Stimulated activated CD8-positive, alpha-beta memory T cell treated with anti-CD3 and anti-CD28 coated beads, Interleukin-2, amount 100 ng/mL, for 1 hour (primary cell): ENCODE data around the gene PPM1F.

Experiments used
- DNase-seq, 2 donors: peaks; one replicate each; pipeline ENCODE4 v3.0.0-alpha.2; 2020; ENCODE audit warnings: low read depth in 2 of 2

Gene PPM1F, protein sequence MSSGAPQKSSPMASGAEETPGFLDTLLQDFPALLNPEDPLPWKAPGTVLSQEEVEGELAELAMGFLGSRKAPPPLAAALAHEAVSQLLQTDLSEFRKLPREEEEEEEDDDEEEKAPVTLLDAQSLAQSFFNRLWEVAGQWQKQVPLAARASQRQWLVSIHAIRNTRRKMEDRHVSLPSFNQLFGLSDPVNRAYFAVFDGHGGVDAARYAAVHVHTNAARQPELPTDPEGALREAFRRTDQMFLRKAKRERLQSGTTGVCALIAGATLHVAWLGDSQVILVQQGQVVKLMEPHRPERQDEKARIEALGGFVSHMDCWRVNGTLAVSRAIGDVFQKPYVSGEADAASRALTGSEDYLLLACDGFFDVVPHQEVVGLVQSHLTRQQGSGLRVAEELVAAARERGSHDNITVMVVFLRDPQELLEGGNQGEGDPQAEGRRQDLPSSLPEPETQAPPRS

DNA sequence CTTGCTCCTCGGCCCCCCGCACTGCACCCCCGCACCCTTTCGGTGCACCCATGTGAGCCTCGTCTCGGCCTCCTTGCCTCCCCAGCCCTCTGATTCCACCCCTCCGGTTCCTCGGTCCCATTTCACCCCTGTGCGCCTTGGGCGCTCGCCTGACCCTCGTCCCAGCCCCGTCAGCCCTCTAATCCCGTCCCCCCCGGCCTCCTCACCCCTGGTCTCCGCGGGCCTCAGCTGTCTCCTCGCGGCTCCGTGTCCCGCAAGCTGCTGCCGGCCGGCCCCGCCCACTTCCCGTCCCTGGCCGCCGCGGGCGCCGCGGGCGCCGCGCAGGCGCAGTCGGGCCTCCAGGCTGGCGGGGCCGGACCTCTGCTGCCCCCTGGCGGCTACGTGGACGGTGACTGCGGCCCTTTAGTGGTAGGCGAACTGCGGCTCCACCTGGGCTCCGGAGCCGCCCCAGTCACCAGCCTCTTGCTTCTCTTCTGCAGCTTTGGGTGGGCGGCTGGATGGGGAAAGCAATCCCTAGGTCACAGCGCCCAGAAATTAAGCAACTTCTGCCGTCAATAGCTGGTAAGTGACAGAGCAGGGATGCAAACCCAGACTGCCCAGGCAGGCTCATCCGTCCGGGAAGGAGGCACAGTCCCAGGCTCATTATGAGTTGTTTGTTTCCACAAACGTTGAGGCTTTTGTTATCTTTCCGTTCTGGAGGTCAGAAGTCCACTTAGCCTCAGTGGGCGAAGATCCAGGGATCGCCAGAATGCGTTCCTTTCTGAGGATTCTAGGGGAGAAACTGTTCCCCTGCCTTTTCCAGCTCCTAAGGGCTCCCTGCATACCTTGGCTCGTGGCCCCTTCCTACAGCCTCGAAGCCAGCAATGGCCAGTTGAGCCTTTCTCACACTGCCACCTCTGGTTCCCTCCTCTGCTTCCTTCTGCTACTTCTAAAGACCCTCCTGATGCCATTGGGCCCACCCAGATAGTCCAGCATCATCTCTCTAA, at the start of gene PPM1F:
Gene PPM1F (minus strand): TSS at position 263 of the 986 bp plus-strand sequence. CDS start 6,800 bp downstream, outside the sequence.
- DNase-seq, result peak; percentile 83 to 86

DNA sequence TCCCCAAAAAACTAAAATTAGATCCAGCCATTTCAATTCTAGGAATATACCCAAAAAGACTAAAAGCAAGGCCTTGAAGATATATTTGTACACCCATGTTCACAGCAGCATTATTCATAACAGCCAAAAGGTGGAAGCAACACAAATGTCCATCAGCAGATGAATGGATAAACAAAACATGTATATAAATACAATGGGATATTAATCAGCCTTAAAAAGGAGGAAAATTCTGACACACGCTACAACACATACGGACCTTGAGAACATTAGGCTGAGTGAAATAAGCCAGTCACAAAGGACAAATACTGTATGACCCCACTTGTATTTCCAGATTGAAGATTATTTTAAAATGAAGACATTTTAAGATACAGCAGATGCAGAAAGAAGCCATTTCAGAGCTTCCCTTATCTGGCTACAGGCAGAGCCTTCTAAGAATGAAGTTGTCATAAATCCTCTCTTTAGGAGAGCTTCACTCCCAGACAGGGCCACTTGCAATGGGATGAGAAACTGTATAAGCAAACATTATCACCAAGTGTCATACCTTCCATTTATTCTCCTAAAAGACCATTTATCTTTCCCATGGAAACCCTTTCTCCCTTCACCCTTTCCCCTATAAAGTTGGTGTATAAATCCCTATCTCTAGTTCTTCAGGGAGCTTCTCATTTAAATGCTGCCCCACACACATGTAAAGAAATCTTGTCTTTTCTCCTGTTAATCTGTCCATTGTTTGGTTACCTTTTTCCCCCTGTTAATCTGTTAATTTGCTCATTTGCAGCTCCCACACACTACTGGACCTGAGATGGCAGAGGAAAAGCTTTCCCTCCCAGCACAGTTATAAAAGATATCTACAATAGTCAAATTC, 49.2 kb upstream of the PPM1F start:
- DNase-seq, result no peak

DNA sequence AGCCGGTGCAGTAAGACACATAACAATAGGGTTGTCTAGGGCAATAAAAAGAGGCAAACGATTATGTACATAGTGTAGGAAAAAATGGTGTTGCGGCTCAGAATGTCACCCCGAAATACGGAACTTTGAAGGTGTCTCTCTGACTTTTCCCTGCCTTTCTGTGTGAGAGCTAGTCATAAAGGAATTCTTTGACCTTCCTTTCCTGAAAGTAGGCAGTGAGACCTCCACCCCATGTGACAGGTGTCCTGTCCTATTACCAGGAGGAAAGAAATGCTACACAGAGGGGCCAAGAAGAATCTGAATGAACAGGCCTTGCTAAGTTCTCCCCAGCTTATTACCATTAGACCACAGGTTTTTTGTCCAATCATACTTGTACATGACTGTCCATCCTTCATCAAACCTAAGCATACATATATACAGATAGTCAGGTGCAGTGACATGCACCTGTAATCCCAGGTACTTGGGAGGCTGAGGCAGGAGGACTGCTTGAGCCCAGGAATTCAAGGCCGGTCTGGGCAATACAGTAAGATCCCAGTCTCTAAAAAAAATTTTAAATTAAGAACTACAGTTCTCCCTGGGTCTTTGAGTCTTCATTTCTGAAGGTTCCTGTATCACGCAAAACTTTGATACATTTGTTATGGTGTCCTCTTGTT, 46.1 kb upstream of the PPM1F start:
- no peak for DNase-seq

DNA sequence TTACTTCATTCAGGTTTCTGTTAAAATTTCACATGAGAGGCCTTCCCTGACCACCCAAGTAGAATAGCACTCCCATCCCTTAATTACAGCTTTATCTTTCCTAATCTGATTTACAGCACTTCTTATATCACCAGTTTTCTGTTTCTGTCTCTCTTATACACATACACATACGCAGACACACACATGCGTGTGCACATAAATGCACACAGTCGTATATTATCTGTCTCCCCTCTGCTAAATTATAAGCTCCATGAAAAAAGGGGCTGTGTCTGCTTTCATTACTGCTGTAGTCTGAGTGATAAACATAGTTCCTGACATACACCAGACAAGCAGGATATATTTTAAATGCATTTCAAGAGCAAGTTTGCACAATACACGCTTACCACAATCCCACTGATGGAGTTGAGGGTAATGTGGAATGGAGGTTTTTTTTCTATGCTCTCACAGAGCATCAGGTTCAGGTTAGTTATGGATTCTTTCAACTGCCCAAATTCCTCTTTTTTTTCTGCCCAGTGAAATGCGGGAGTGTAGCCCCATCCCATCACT, 43.6 kb upstream of the PPM1F start:
- DNase-seq, result no peak

DNA sequence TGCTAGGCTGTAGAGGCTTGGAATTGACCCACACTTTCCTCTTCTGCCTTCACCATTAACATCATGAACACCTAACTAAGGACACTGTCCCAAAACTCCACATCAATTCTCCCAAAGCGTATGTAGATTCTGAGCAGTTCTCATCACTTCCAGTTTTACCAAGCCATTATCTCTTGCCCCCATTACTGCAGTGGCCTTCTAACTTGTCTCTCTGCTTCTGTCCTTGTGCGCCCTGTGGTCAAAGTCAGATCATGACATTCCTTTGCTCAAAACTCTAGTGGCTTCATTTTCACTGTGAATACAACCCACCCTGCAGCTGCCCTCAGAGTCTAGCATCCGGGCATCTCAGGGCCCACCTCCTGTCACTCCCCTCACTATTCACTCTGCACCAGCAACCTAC, 43.0 kb upstream of the PPM1F start:
- DNase-seq, result no peak

DNA sequence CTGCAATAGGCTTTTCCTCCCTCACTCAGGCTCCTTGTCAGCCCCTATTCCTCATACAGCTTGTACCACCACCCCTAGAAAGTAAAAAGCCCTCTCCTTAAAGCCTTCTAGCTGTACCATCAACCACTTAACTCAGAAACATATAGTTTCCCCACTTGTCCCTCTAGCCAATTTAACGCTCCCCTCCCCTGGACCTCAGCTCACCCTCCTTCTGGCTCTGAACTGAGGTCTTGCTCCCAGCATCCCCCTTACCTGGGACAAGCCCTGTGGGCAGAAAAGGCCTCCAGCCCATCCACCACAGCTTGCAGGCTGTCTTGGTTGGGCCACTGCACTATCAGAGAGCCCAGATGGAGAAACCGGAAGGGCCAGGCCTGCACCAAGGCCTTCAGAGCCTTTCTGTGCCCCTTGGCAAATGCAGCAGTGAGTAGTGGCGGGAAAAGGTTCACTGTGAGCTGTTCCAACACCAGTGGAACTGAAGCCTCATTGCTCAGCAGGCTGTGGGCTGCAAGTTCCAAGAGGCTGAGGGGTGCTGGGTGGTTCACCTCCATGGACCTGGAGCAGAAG, 42.3 kb upstream of the PPM1F start:
- DNase-seq, result no peak

DNA sequence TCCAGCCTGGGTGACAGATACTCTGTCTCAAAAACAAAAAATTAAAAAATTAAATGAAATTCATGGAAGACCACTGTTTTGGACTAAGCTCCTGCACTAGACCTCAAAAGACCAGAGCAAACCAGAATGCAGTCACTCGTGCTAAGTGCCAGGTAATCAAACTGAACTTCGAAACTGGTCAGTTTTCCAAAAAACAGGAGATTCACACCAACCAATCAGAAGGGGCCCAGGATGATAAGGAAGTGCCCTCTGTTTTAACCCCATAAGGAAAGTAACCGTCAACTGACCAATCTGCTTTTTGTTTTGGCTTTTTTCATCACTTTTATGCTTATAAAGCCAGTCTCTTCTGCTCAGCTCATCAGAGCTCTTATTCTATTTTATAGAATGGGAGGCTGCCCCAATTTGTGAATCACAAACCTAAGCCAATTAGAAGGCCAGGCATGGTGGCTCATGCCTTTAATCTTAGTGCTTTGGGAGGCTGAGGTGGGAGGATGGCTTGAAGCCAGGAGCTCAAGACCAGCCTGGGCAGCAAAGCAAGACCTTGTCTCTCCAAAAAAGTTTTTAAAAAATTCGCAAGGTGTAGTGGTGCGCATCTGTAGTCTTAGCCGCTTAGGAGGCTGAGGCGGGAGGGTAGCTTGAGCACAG, 40.1 kb upstream of the PPM1F start:
- no peak for DNase-seq

DNA sequence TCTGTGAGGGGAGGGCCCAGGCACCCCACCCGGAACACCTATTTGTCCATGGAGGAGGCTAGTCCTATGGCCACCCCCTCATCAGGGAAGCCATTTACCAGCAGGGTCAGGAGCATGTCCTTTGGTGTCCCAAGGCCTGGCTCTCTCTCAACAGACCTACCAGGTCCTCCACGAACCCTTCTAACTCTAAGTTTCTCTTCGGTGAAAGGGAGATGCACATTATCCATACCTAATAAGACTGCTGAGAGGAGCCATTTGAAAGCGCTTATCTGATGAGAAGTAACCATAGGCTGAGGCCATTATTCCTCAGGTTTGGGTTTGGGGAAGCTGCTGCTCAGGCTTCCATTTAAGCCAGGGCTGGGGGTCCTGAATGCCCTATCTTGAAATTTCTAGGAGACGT, 39.1 kb upstream of the PPM1F start:
- DNase-seq, result no peak

DNA sequence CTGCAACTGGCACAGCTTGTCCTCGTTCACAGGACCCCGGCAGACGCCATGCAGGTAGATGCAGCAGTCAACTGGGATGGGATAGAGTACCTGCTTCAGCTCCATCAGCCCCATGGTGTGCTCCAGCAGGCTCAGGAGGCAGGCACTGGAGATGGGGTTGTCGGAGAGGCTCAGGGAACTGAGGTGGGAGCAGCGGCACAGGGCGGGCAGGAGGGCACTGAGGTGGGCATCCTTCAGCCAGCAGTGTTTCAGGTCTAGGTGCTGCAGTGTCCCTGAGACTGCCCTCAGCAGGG, 38.6 kb upstream of the PPM1F start:
- no peak for DNase-seq

DNA sequence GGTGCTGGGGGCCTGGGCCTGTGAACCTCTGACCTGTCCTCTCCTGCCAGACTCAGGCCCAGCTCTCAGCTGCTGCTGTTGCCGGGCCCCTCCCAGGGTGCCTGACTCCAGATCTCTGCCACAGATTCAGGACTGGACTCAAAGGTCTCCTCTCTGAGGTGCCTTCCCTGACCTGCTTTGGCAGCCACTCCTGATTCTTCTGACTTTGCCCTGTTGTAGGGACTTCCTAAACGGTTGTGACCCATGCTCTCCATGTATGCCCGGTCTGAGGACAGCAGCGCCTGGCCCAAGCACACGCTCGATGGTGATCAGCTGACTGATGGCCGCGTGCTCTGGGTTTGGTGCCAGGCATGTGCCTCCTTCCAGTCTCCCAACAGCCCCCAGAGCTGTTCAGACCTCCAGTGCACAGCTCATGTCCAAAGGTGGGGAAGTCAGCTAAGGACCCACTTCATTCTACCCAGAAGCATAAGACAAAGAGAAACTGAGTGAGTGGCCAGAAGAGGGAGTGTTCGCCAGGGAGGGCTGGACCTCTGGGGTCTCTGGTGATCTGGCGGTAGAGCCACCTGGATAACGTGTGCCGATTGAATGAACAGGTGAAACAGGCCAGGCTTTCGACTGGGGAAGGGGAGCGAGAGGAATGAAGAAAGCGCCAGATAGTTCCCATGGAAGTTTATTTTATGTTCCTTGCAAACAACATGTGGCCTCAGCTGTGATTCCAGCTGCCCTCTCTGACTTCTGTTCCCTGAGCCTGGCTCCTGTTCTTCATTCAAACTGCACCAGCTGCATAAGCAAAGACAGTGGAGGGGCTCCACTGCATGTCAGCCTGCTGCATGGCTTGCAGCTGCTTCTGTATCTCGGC, 38.0 kb upstream of the PPM1F start:
- DNase-seq, result no peak

DNA sequence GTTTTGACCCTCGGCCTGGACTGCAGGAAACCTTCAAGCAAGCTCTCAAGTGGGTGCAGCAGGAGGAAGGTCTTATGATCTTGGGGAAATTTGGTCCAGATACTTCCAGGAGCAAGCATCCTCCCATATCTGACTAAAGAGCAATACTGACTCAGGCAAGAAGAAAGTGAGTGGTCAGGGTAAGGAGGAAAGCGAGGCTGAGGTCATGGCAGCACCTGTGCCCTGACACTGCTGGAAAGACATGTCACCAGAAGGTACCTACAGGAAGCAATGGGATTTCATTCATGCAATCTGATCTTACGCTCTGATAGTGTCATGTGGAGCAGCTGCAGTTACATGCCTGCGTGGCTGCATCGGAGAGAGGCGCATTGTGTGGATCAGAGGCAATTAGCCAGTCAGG, 36.4 kb upstream of the PPM1F start:
- DNase-seq, result no peak

DNA sequence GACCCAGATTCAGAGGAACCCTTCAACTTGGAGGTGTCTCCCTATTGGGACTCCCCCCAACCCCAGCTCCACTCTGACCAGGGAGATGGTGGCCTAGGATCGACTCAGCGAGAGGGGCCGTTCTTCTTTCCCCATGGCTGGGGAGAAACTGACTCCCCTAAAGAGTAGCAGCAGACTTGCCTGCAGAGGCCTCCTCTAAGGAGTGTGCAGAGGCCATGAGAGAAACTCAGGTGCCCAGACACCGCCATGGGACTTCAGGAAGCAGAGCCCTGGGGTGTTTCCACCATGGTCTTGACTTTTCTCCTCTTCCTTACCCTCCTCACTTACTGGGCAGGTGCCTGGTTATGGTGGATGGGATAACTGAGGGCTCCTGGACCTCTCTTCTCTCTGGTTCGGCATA, 32.6 kb upstream of the PPM1F start:
- no peak for DNase-seq

DNA sequence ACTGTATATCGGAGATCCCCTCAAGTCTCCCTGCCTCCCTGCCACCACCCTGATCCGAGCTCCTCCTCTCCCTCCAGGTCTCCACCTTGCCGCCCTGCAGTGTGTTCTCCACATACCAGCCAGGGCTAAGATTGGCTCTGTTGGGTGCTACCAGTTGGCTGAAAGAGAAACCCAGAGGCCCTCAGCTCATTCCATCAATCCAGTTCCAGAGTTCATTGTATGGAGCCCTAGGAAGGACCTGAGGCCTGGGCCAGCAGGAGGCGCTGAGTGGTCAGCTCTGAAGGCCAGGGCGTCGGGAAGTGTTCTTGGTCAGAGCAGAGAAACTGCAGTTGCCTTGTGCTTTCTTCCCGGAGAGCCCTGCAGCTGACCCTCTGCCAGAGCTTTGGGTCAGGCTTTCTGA, 32.1 kb upstream of the PPM1F start:
- DNase-seq, result no peak

DNA sequence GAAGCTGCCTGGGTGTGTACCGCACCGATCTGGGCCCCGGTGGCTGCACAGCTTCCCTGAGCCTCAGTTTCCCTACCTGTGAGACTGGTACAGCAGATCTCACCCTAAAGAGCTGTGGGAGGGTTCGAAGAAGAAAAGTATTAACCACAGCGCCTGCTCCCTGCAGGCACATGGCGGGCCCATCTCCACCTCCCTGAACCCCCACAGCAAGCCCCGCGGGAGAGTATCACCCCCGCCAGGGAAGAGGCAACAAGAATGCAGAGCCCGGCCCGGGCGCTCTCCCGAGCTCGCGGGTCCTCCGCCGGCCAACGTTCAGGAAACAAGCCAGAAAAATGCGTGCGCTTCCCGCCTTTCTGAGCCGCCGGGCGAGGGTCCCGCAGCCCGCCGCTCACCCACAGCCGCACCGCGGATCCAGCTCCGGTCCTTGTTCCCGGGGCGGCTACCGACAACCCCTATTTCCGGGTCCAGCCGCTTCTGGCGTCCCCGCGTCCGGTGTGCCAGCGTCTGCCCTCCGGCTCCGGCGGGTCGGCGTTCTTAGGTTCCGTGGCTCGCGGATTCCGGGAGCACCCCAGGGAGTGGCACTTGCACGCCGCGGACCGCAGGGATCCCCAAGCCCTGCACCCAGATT, 29.8 kb upstream of the PPM1F start, which contains the start of gene TOP3B:
Gene TOP3B (minus strand): TSS at position 450 of the 628 bp plus-strand sequence. CDS start 7,078 bp downstream, outside the sequence.
- DNase-seq, result peak; percentile 67 to 71

DNA sequence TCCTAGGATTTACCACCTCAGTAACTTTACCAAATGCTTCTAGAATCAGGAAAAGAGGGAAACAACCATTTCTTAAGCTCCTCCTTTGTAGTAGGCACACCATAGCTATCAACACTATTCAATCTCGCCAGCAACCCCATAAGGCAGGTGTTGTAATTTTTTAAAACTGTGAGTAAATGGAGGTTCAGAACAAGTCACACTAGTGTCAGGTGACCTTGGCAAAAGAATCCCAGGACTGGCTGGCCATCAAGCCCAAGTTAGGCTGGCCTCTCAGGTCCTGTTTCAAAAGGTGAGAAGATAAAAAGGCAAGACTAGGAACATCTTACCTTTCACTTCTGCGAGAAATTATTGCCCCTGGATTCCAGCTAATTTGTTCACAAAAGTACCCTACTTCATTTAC, 29.2 kb upstream of the PPM1F start:
- DNase-seq, result no peak

DNA sequence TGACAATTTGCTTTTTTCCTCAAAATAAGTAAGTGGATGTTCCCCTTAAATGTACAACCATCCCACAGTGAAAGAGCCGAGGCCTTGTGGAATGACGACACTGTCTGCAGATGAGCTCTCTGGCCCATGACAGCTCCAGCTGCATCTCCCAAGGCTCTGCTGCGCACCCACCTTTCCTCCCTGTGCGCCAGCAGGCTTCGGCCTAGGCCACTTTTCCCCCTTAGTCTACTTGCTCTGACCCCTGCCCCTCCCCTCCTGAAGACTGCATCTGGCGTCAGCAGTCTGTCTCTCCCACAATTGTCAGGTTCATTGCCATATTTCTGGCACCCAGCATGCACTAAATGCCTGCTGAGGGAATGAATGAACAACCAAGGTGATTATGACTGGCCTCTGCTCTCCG, 27.9 kb upstream of the PPM1F start:
- DNase-seq, result no peak

DNA sequence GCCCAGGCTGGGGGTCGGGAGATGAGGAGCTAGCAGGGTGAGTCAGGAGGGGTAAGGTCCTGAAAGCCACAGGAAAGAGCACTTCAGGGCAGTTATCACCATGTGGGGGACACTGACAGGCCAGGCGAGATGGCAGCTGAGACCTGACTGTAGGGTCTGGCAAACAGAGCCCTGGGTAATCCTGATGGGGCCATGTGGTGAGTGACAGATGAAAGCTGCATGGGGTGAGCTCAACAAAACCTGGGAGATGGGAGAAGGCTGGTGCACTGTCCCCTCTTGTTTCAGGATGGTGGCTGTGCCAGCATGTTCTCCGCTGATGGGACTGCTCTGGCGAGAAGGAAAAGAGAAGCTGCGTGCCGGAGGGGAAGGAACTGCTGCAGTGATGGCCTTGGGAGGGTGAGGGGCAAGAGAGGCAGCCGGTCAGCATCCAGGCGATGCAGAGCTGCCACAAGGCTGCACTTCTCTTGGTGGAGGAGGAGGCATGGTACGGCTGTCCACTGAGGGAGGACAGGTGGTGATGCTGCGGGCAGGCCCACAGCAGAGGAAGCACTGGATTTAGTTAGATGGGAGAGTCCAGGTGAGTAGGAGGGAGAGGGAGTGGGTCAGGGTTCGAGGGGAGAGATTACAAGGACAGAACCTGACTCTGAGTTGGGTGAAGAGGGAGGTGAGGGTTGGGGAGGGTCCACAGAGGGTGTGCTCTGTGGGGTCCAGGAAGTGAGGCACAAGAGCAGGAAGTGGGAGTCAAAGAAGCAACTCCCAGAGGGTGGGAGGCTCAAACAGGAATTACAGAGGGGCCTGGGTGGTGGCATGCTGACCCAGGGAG, 26.1 kb upstream of the PPM1F start:
- no peak for DNase-seq

DNA sequence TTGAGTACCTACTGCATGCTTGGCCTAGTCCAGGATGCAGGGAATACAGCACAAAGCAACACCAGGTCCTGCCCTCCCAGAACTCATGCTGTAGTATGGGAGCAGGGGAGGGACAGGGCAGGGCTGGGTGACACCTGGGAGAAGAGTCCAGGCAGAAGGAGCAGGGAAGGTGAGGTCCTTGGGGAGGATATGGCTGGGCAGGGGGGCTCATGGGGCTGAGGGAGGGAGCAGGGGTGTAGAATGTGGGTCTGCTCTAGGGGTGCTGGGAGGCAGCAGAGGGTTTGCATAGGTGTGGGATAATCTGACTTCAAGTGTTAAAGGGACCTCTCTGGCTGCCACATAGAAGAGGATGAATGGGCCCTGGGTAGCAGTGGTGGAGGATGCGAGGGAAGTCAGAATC, 25.2 kb upstream of the PPM1F start:
- DNase-seq, result no peak
